ENCODE results near the gene MED15.

MED15 gene

GRCh38 chr22:20573176-20573832 is 65.9 kb downstream of the MED15 start:
- no peak for DNase-seq

- no peak for DNase-seq
These were observed 66.6 kb downstream of the MED15 start for GRCh38 chr22:20573833-20574615.

GRCh38 chr22:20574920-20575353 is 67.5 kb downstream of the MED15 start:
- DNase-seq = no peak

- no peak for DNase-seq
These were observed 68.5 kb downstream of the MED15 start for GRCh38 chr22:20575724-20576444.

GRCh38 chr22:20576445-20576816 is 69.0 kb downstream of the MED15 start:
- no peak for DNase-seq

- no peak for DNase-seq
These were observed 69.6 kb downstream of the MED15 start for GRCh38 chr22:20577045-20577444.

- no peak for DNase-seq
These were observed 70.2 kb downstream of the MED15 start for GRCh38 chr22:20577549-20577975.

GRCh38 chr22:20578192-20578591 is 70.8 kb downstream of the MED15 start:
- DNase-seq = no peak

- DNase-seq = no peak
These were observed 71.3 kb downstream of the MED15 start for GRCh38 chr22:20578707-20579106.

GRCh38 chr22:20579273-20580120 is 72.1 kb downstream of the MED15 start:
- no peak for DNase-seq

GRCh38 chr22:20580179-20580578 is 72.8 kb downstream of the MED15 start:
- DNase-seq = no peak

- DNase-seq = no peak
These were observed 73.4 kb downstream of the MED15 start for GRCh38 chr22:20580611-20581502.

GRCh38 chr22:20581503-20582170 is 74.2 kb downstream of the MED15 start:
- DNase-seq = no peak

GRCh38 chr22:20582171-20582511 is 74.7 kb downstream of the MED15 start:
- no peak for DNase-seq

GRCh38 chr22:20582520-20583361 is 75.3 kb downstream of the MED15 start:
- DNase-seq = no peak

- no peak for DNase-seq
These were observed 76.1 kb downstream of the MED15 start for GRCh38 chr22:20583471-20583922.

GRCh38 chr22:20584029-20584871 is 76.8 kb downstream of the MED15 start:
- DNase-seq = no peak

GRCh38 chr22:20584872-20585638 is 77.6 kb downstream of the MED15 start:
- DNase-seq = no peak

Measured in eye (tissue), 1 donor.